Thyroid gland (tissue), 4 donors: ENCODE data around the gene LRRC28. TPM values are rescaled to one million over a fixed set of nuclear protein-coding genes. Genes with fewer than 3 reads are reported as not detected.

ENCODE experiments used
- DNase-seq, 2 donors: peaks; one replicate each; pipeline ENCODE4 v3.0.0-alpha.2; 2019
- H3K27ac ChIP-seq, 3 donors: fragments of 200-600 bp; sonication (generic); 1 replicate in 2 of 3; 2 replicates in 1 of 3; pipeline ENCODE4 v1.5.1; 2016 to 2019; ENCODE audit warnings: mild to moderate bottlenecking in 1 of 3, moderate library complexity in 1 of 3
- H3K27me3 ChIP-seq: fragments of 200-600 bp; sonication (generic); one replicate; pipeline ENCODE4 v1.5.1; 2019
- H3K36me3 ChIP-seq, 2 donors: fragments of 200-600 bp; sonication (generic); one replicate each; pipeline ENCODE4 v1.5.1; 2016 to 2019
- H3K4me1 ChIP-seq, 2 donors: fragments of 200-600 bp; sonication (generic); one replicate each; pipeline ENCODE4 v1.5.1; 2017 to 2019
- H3K4me3 ChIP-seq, 3 donors: fragments of 200-600 bp; sonication (generic); replicated peaks in 1 of 3; 1 replicate in 2 of 3; 2 replicates in 1 of 3; pipeline ENCODE4 v1.5.1; 2016; ENCODE audit warnings: mild to moderate bottlenecking in 1 of 3
- H3K9me3 ChIP-seq: fragments of 200-600 bp; sonication (generic); one replicate; pipeline ENCODE4 v1.5.1; 2017
- POLR2A ChIP-seq, 2 donors: fragments of 450-650 bp; IDR thresholded peaks; one replicate each; pipeline ENCODE4 v1.6.1; 2017; ENCODE audit warnings: antibody characterized with exemption in 2 of 2, mild to moderate bottlenecking in 2 of 2, moderate library complexity in 1 of 2
- WGBS, 2 donors: methylation state at CpG; one replicate each; pipeline ENCODE4 v1.1.5; 2017; 5-methylcytosine and 5-hydroxymethylcytosine counted together
- intact Hi-C: fragments of 100-400 bp; cut with DNase I; formaldehyde crosslinking; loops from one replicate; pipeline ENCODE4 v1.15.1; 2023
- total RNA-seq, 4 donors: library from RNA; depleted of rRNA; stranded (reverse); fragments of >200 nt; gene quantifications; one replicate each; pipeline ENCODE4 v1.2.3, GENCODE V29; 2016
- TF ChIP-seq, protein P1 (sequence below), 6 experiments: fragments of 200-600 bp in 3 of 6; fragments of 450-650 bp in 3 of 6; sonication (generic) in 3 of 6; IDR thresholded peaks; one replicate each; pipeline ENCODE4 v1.5.1; 2016 to 2019; ENCODE audit warnings: antibody characterized with exemption in 6 of 6, mild to moderate bottlenecking in 2 of 6, inconsistent platforms in 1 of 6, moderate library complexity in 1 of 6

The LRRC28 gene
- total RNA-seq, 4 donors from 2014 or later, result 36.1 to 51.6 (median 44.8) TPM

DNA sequence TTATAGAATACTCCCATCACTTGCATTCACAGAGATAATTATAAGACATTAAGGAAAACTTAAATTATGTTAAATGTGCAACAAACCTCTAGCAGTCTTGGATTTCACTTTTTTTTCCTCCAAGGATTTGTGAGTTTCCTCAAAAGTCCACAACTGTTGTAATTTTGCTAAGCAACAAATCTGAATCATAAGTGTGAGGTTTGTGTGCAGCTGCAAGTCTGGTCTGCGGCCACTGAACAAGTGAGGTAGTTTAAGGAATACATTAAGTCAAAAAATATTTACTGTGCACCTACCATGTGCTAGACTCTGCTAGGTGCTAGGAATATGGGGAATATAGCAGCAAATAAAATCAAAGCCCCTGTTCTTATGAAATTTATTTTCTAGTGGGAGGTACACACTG, 70.2 kb downstream of the LRRC28 start:
- DNase-seq, result no peak
- no peaks in the 10 kb centered on the region for H3K27me3 ChIP-seq
- 100% methylated on average over 1 of the region's 1 CpG for WGBS, 2 donors
- H3K9me3 ChIP-seq, result no peaks in the 10 kb centered on the region
- TF ChIP-seq, protein P1, sequence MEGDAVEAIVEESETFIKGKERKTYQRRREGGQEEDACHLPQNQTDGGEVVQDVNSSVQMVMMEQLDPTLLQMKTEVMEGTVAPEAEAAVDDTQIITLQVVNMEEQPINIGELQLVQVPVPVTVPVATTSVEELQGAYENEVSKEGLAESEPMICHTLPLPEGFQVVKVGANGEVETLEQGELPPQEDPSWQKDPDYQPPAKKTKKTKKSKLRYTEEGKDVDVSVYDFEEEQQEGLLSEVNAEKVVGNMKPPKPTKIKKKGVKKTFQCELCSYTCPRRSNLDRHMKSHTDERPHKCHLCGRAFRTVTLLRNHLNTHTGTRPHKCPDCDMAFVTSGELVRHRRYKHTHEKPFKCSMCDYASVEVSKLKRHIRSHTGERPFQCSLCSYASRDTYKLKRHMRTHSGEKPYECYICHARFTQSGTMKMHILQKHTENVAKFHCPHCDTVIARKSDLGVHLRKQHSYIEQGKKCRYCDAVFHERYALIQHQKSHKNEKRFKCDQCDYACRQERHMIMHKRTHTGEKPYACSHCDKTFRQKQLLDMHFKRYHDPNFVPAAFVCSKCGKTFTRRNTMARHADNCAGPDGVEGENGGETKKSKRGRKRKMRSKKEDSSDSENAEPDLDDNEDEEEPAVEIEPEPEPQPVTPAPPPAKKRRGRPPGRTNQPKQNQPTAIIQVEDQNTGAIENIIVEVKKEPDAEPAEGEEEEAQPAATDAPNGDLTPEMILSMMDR (IDR thresholded peaks at IDR 0.05), result no peak
- no peak for TF ChIP-seq POLR2A (IDR thresholded peaks at IDR 0.05)
- peaks cover 0 to 9% of the 10 kb centered on the region in 2 donors for H3K4me1 ChIP-seq
- intact Hi-C loops, result no loop called here
- H3K4me3 ChIP-seq, result no peak overlapping the region
- no peaks in the 10 kb centered on the region for H3K36me3 ChIP-seq
- no peak overlapping the region for H3K27ac ChIP-seq

DNA sequence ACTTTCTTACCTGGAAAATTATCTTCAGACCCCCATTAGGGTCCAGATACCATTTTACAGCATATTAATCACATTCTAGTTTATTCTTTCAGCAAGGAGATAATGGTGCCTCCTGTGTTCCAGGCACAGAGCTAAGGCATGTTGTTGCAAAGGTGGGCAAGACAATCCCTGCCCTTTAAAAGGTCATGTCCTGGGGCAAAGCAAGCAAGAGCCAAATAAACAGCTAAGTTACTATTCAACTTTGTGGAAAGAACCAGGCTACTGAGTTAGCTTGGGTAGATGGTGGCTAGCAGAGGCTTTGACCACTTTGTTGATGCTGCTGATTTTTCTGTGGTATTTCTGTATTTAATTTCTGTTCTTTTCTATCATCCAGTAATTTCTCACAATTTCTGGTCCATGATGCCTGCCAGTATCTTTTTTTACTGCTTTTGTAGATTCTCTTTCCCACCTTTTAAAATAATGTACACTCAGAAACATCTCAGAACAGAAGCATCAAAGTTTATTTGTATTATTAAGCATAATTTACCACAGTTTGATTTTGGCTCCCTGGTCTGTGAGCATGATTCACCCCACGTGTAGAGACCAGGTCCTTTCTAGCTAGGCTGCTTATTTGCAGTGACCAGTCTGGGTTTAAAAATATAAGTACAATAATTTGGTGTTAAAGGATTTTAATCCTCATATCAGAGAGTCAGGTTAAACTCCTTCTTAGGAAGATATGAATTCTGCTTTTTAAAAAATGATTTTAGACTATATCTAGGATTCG, 71.5 kb downstream of the LRRC28 start:
- intact Hi-C loops, result no loop called here
- Histone ChIP-seq H3K36me3 (no peaks in the 10 kb centered on the region), H3K27ac (no peak overlapping the region), H3K4me1 (peaks cover 0 to 9% of the 10 kb centered on the region in 2 donors), H3K4me3 (no peak overlapping the region), H3K9me3 (no peaks in the 10 kb centered on the region), H3K27me3 (no peaks in the 10 kb centered on the region)
- no peak for DNase-seq
- TF ChIP-seq, protein P1 (IDR thresholded peaks at IDR 0.05), result no peak
- TF ChIP-seq POLR2A (IDR thresholded peaks at IDR 0.05), result no peak
- 84 to 86% methylated on average over 2 of the region's 2 CpGs for WGBS, 2 donors

DNA sequence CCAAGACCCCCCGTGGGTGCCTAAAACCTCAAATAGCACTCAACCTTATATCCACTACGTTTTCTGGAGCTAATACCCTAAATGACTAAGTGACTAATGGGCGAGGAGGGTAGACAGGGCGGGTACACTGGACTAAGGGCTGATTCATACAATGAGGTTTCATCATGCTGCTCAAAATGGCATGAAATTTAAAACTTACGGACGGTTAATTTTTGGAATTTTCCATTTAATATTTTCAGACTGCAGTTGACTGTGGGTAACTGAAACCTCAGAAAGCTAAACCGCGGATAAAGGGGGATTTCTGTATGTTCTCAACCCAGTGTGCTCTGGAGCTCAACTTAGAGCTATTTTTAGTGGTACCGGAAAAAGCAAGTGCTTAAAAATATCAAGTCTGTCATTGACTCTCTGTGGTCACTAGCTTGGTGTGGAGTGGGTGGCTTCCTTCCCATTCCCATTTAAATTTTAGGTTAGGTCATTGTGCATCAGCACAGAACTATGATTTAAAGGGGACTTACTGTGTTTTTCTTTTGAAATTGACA, 72.9 kb downstream of the LRRC28 start:
- TF ChIP-seq, protein P1 (IDR thresholded peaks at IDR 0.05), result no peak
- TF ChIP-seq POLR2A (IDR thresholded peaks at IDR 0.05), result no peak
- no peaks in the 10 kb centered on the region for H3K36me3 ChIP-seq
- H3K27me3 ChIP-seq, result no peaks in the 10 kb centered on the region
- WGBS, 2 donors, result 53 to 76% methylated on average over 9 of the region's 9 CpGs
- DNase-seq, result peak in 1 of 2 donors; percentile 38
- peak overlapping the region in 1 of 3 donors; percentile 11 for H3K27ac ChIP-seq
- H3K9me3 ChIP-seq, result no peaks in the 10 kb centered on the region
- intact Hi-C loops, result no loop called here
- H3K4me1 ChIP-seq, result peaks cover 0 to 9% of the 10 kb centered on the region in 2 donors
- H3K4me3 ChIP-seq, result no peak overlapping the region

DNA sequence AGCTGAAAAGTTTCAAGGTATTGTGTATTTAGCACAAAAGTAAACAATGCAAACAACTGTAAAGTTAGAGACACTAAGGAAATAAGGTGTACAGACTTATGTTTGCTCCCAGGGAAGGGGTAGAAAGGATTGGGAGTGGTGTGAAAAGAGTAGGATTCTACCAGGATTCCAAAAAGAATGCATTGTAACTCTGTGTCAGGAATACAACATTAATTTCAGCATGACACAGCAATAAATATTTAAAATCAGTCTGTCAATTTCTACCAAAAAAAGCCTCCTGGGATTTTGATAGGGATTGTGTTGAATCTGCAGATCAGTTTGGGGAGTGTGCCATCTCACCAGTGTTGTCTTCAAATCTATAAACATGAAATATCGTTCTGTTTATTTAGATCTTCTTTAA, 73.4 kb downstream of the LRRC28 start:
- no peak for DNase-seq
- WGBS, 2 donors, result 94 to 99% methylated on average over 1 of the region's 1 CpG
- Histone ChIP-seq H3K36me3 (no peaks in the 10 kb centered on the region), H3K4me3 (no peak overlapping the region), H3K27me3 (no peaks in the 10 kb centered on the region), H3K9me3 (no peaks in the 10 kb centered on the region), H3K27ac (no peak overlapping the region), H3K4me1 (peaks cover 0 to 9% of the 10 kb centered on the region in 2 donors)
- intact Hi-C loops, result no loop called here
- no peak for TF ChIP-seq POLR2A (IDR thresholded peaks at IDR 0.05)
- TF ChIP-seq, protein P1 (IDR thresholded peaks at IDR 0.05), result no peak

DNA sequence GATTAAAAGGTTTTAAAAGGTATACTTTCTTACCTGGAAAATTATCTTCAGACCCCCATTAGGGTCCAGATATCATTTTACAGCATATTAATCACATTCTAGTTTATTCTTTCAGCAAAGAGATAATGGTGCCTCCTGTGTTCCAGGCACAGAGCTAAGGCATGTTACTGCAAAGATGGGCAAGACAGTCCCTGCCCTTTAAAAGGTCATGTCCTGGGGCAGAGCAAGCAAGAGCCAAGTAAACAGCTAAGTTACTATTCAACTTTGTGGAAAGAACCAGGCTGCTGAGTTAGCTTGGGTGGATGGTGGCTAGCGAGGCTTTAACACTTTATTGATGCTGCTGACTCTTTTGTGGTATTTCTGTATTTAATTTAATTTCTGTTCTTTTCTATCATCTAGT, 75.0 kb downstream of the LRRC28 start:
- no peak for DNase-seq
- Histone ChIP-seq H3K27me3 (no peaks in the 10 kb centered on the region), H3K36me3 (no peaks in the 10 kb centered on the region), H3K27ac (no peak overlapping the region), H3K4me1 (peaks cover 0 to 9% of the 10 kb centered on the region in 2 donors), H3K9me3 (no peaks in the 10 kb centered on the region), H3K4me3 (no peak overlapping the region)
- TF ChIP-seq, protein P1 (IDR thresholded peaks at IDR 0.05), result no peak
- TF ChIP-seq POLR2A (IDR thresholded peaks at IDR 0.05), result no peak
- WGBS, 2 donors, result 96 to 100% methylated on average over 1 of the region's 1 CpG
- intact Hi-C loops, result no loop called here
